ENCODE measurements around the gene NR3C2. TPM values are rescaled to one million over a fixed set of nuclear protein-coding genes. Genes with fewer than 3 reads are reported as not detected.

NR3C2 gene
- total RNA-seq, 1 experiment from 2014 or later = 2.7 TPM

- no TSS peak for BruUV-seq (replicated peaks)
- ChIA-PET POLR2A (no interaction called here), RAD21 (ENCODE audit: low non-redundant PET in 1 of 2, low total read pairs in 2 of 2, uncharacterized antibody in 2 of 2, unreplicated experiment in 2 of 2) (no interaction called here), CTCF (no interaction called here)
- Histone ChIP-seq H3K4me1 (ENCODE audit: control insufficient read depth in 1 of 2, insufficient read depth in 2 of 2, low read length in 2 of 2) (no peaks in the 10 kb centered on the region), H3K9me2 (ENCODE audit: insufficient read depth) (no peaks in the 10 kb centered on the region), H3K79me2 (ENCODE audit: insufficient read depth, low read length) (no peaks in the 10 kb centered on the region), H3K27me3 (ENCODE audit: insufficient read depth, low read length) (no peaks in the 10 kb centered on the region), H4K20me1 (ENCODE audit: insufficient read depth) (no peaks in the 10 kb centered on the region), H3K36me3 (ENCODE audit: control insufficient read depth in 1 of 2, insufficient read depth in 2 of 2, low read length in 2 of 2) (no peaks in the 10 kb centered on the region), H2AFZ (ENCODE audit: low read depth, low read length, poor library complexity, severe bottlenecking) (no peak overlapping the region), H3K9me3 (ENCODE audit: control insufficient read depth in 1 of 2, insufficient read depth in 1 of 2, low read depth in 1 of 2, low read length in 2 of 2) (no peaks in the 10 kb centered on the region), H3K4me2 (ENCODE audit: low read length) (no peak overlapping the region), H3K9ac (ENCODE audit: low read length) (no peak overlapping the region), H3K4me3 (replicated peaks in 1 of 2; ENCODE audit: low read depth in 1 of 2, low read length in 2 of 2) (no peak overlapping the region), H3K27ac (ENCODE audit: low read depth, low read length) (no peak overlapping the region)
- ATAC-seq (no peak), DNase-seq (ENCODE audit: low read depth, low spot score) (no peak)
- no peak for TF ChIP-seq ZNF274 (IDR thresholded peaks at IDR 0.05; ENCODE audit: low read depth, low read length)
- TF ChIP-seq EGR1 (IDR thresholded peaks at IDR 0.05; ENCODE audit: low read depth) = no peak
- no peak for TF ChIP-seq POLR2A (IDR thresholded peaks at IDR 0.05; ENCODE audit: borderline replicate concordance, extremely low read depth, insufficient read depth, insufficient read length)
- TF ChIP-seq, protein P1, sequence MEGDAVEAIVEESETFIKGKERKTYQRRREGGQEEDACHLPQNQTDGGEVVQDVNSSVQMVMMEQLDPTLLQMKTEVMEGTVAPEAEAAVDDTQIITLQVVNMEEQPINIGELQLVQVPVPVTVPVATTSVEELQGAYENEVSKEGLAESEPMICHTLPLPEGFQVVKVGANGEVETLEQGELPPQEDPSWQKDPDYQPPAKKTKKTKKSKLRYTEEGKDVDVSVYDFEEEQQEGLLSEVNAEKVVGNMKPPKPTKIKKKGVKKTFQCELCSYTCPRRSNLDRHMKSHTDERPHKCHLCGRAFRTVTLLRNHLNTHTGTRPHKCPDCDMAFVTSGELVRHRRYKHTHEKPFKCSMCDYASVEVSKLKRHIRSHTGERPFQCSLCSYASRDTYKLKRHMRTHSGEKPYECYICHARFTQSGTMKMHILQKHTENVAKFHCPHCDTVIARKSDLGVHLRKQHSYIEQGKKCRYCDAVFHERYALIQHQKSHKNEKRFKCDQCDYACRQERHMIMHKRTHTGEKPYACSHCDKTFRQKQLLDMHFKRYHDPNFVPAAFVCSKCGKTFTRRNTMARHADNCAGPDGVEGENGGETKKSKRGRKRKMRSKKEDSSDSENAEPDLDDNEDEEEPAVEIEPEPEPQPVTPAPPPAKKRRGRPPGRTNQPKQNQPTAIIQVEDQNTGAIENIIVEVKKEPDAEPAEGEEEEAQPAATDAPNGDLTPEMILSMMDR (IDR thresholded peaks at IDR 0.05 in 2 of 3, conservative IDR thresholded peaks at IDR 0.05 in 1 of 3; ENCODE audit: borderline replicate concordance in 1 of 3, insufficient read depth in 1 of 3, low read depth in 2 of 3, low read length in 2 of 3) = no peak
- TF ChIP-seq, protein P2, sequence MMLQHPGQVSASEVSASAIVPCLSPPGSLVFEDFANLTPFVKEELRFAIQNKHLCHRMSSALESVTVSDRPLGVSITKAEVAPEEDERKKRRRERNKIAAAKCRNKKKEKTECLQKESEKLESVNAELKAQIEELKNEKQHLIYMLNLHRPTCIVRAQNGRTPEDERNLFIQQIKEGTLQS (IDR thresholded peaks at IDR 0.05) = no peak
- no peak for TF ChIP-seq EZH2phosphoT487 (IDR thresholded peaks at IDR 0.05; ENCODE audit: borderline replicate concordance)
- TF ChIP-seq CBX3 (IDR thresholded peaks at IDR 0.05; ENCODE audit: low read depth) = no peak
- intact Hi-C loops (cut with micrococcal nuclease) = no loop called here
Measured at GRCh38 chr4:148214529-148215166, 227.6 kb downstream of the NR3C2 start.

- H3K9me3 ChIP-seq (ENCODE audit: control insufficient read depth in 1 of 2, insufficient read depth in 1 of 2, low read depth in 1 of 2, low read length in 2 of 2) = no peaks in the 10 kb centered on the region
- H3K9me2 ChIP-seq (ENCODE audit: insufficient read depth) = no peaks in the 10 kb centered on the region
- no peaks in the 10 kb centered on the region for H3K79me2 ChIP-seq (ENCODE audit: insufficient read depth, low read length)
- H3K27me3 ChIP-seq (ENCODE audit: insufficient read depth, low read length) = no peaks in the 10 kb centered on the region
- ATAC-seq (no peak), DNase-seq (ENCODE audit: low read depth, low spot score) (no peak)
- no peak overlapping the region for H3K9ac ChIP-seq (ENCODE audit: low read length)
- ChIA-PET POLR2A (no interaction called here), RAD21 (ENCODE audit: low non-redundant PET in 1 of 2, low total read pairs in 2 of 2, uncharacterized antibody in 2 of 2, unreplicated experiment in 2 of 2) (no interaction called here), CTCF (no interaction called here)
- intact Hi-C loops (cut with micrococcal nuclease) = no loop called here
- no peak overlapping the region for H3K4me2 ChIP-seq (ENCODE audit: low read length)
- no peak overlapping the region for H3K27ac ChIP-seq (ENCODE audit: low read depth, low read length)
- H4K20me1 ChIP-seq (ENCODE audit: insufficient read depth) = no peaks in the 10 kb centered on the region
- H2AFZ ChIP-seq (ENCODE audit: low read depth, low read length, poor library complexity, severe bottlenecking) = no peak overlapping the region
- no TSS peak for BruUV-seq (replicated peaks)
- TF ChIP-seq ZNF274 (IDR thresholded peaks at IDR 0.05; ENCODE audit: low read depth, low read length) = no peak
- TF ChIP-seq EZH2 (IDR thresholded peaks at IDR 0.05) = no peak
- no peak for TF ChIP-seq EGR1 (IDR thresholded peaks at IDR 0.05; ENCODE audit: low read depth)
- no peak overlapping the region for H3K4me3 ChIP-seq (replicated peaks in 1 of 2; ENCODE audit: low read depth in 1 of 2, low read length in 2 of 2)
- H3K4me1 ChIP-seq (ENCODE audit: control insufficient read depth in 1 of 2, insufficient read depth in 2 of 2, low read length in 2 of 2) = no peaks in the 10 kb centered on the region
- H3K36me3 ChIP-seq (ENCODE audit: control insufficient read depth in 1 of 2, insufficient read depth in 2 of 2, low read length in 2 of 2) = no peaks in the 10 kb centered on the region
Measured at GRCh38 chr4:148211533-148211932, 230.7 kb downstream of the NR3C2 start.
